NCI-H2029 (cell line): ENCODE results near the gene MRC1.

Experiments used
- DNase-seq: peaks from one replicate; lab custom pipeline; 2025; lab: John Stamatoyannopoulos, UW

Gene MRC1

DNA sequence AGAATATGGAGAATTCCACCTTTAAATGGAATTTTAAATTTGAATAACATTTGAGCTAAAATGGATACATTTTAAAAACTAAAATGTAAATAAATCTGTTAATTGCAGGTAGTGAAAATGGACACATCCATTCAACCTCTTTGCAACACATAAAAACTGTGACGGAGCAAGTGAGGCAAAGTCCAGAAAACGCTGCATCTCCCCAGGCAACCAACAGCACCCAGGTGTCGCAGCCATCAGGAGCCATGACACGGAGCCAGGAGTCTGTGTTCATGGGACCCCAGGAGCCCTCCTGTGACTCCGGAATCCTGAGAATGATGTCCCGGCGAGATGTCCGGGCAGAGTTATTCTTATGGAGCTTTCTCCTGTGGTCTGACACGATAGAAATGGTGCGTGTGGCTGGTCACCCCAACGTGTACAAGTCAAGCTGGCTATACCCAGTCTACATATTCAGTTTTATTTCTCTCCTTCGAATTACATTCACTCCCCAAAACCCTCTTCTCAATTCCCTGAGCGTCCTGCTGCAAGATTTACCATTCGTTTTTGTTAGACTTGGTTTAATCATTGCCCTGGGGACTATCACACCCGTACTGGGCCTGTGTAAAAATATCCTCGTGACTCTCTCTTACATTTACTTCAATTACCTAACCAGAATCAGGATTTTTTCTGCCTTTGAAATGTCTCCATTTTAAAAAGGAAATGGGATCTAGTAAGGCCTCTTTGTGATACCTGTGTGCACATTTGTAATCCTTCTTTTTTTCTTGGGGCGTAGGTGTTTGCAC, 13.1 kb upstream of the MRC1 start:
- no peak for DNase-seq

DNA sequence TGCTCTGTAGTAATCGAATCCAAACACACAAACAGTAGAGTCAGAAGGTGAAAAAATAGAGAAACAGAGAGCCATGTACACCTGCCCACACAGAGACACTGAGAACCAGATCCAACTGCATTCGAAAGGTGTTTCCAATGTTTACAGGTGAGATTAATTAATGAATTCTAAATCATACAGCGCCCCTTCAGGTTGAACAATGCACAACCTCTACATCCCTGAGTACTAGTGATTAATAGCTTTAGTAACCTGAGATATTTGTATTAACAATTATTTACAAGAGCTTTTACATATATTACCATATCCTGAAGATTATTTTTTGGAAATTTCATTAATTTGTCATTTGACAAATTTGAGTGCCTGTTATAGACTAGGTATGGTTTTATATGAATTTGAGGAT, 7.6 kb upstream of the MRC1 start:
- DNase-seq, result no peak

DNA sequence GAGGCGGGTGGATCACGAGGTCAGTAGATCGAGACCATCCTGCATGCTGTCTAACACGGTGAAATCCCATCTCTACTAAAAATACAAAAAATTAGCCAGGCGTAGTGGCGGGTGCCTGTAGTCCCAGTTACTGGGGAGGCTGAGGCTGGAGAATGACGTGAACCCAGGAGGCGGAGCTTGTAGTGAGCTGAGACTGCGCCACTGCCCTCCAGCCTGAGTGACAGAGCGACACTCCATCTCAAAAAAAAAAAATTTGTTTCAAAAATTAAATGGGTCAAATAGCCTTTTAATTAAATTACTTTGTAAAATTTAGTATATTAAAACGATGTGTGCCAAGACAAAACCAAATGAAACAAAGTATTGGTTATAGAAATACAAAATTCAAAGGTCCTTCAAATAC, 6.8 kb upstream of the MRC1 start:
- no peak for DNase-seq

DNA sequence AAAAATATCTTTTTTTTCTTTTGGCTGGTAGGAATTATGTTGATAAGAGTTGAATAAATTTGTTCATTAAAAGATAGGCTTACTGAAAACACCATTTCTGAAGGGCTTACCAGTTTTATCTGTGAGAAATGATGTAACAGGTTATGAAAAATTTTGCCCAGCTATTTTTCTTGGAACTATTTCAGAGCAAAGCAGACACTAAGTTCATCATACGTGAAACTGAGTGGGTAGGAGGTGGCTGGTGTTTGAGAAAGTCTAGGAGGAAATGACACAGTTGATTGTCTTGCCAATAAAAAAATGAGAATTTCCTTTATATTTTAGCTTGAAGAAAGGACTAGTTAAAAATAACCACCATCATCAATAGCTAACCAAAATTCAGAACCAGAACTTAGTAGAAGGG, 6.2 kb upstream of the MRC1 start:
- no peak for DNase-seq

DNA sequence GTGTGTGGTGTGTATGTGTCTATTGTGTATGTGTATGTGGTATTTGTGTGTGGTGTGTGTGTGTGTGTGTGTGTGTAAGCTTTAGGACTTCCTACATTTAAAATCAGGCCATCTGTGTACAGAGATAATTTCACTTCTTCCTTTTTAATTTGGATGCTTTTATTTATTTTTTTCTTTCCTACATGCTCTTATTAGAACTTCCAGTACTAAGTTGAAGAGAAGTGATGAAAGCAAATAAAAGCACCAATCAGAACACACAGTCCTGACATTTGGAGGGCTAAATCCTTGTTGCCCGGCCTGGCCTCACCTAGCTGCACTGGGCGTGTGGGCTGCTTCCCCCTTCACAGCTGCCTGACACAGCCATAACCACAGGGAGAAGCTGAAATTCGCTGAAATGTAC, 3.8 kb upstream of the MRC1 start:
- DNase-seq, result no peak

DNA sequence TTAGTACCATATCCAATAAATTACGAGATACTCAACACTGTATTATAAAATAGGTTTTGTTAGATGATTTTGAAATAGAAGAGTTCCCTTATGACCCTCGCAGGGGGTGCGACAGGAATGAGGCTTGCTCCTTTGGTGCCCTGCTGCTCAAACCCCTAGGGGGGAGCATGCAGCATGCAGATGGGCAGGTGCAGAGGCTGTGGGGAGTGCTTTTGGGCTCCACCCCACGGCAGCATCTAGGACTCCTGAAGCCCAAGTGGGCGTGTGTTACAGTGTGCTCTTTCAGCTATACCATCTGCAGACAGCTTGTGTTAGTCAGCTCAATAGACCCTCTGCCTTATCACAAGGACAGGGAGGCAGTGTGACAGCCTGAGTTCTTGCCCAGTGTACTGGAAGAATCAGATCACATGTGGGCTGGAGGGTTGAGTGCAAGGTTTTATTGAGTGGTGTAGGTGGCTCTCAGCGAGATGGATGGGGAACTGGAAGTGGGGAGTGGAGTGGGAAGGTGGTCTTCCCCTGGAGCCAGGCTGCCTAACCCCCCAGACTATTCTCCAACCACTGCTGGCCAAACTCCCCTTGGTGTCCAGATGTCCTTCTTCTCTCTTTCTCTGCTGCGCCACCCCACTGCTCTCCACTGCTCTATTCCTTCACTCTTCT, 3.1 kb upstream of the MRC1 start:
- no peak for DNase-seq

DNA sequence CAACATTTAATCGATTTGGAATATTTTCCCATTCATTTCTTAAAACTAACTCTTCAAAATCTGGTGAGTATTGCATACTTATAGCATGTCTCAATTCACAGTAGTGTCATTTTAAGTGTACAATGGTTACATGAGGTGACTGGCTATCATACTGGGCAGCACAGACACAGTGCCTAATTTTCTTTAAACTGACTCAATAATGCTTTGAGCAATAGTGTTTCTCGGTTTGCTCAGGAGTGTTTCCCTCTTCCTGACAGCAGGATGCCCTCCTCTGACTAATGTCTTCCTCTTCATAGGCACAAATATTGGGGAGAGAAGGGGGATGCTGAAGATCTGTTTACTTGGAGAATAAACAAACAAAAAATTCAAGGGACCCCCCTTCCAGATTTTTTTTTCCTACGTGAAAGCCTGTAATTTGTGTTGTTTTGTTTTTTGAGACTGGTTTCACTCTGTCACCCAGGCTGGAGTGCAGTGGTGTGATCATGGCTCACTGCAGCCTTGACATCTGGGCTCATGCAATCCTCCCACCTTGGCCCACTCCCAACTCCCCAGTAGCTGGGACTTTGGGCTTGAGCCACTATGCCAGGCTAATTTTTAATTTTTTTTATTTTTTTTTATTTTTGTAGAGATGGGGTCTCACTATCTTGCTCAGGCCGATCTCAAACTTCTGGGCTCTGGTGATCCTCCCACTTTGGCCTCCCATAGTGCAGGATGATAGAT, 2.2 kb downstream of the MRC1 start:
- DNase-seq, result no peak

DNA sequence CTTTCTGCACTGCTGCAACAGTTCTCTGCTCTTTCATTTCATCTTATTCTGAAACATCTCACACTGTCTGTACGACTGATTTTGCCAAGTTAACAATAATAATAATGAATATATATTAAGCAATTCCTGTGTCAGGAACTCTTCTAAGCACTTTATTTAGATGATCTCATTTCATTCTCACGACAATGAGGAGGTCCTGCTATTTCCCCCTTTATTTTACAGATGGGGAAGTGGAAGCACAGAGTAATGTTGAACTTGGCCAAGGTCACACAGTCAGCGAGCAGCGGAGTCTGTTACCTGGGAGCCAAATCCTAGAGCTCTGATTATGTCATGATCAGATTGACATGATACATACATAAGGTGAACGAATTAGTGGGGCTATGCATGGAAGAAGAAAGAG, 5.8 kb downstream of the MRC1 start:
- DNase-seq, result no peak

DNA sequence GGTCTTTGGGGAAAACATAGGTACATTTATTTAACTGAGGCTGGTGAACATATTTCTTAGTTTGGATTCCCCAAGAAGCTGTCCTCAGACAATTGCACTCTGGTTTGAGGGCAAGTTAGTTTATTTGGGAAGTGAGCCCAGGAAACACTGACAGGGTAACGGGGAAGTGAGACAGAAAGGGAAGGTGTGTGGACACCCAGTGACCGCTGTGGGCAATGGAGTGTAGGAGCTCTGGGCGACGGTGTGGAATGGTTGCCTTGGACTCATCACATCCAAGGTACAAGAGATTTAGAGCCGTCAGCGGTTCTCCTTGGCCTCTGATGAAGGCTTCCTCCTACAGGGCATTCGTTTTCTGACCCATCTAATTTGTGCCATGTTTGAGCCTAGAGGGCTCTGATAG, 7.1 kb downstream of the MRC1 start:
- DNase-seq, result no peak

DNA sequence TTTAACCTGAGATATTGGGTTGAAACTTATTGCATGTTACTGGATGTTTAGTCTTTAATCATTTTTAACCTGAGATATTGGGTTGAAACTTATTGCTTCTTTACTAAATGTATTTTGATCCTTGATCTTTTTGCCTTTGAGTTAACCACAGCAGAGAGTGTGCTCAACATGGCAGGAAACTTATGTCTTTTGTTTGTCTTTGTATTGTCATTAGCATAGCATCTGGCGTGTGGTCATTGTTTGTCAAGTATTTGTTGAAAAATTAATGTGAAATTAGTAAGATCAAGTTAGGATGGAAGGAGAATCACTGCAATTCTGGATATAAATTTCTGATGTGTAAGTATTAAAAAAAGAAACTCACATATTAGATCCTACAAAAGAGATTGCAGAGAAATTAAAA, 8.2 kb downstream of the MRC1 start:
- no peak for DNase-seq

DNA sequence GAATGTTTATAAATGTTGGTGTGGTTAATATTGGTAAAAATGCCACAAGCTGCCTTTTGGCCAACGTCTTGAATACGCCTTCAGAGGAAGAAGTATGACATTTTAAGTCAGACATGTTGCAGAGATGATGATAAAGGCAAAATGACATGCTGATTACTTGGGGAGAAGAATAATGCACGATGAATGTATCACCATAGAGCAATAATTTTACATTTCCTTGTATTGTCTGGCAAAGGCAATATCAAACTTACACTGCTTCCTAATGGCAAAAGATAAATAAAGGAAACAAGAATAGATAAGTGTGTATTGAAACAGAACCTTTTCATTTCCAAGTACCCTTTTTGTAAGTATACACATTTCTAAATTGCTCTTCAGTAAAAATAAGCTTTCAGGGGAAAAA, 8.6 kb downstream of the MRC1 start:
- no peak for DNase-seq

DNA sequence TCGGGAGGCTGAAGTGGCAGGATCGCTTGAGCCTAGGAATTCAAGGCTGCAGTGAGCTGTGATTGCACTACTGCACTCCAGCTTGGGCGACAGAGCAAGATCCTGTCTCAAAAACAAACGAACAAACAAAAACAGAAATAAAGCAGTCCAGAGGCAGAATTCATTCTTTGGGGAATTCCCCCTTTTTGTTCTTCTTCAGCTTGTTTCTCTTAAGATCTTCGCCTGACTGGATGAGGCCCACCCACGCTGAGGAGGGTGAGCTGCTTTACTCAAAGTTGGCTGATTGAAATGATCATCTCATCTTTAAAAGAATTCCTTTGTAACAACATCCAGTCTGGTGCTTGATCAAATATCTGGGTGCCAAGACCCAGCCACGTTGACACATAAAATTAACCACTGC, 10.7 kb downstream of the MRC1 start:
- DNase-seq, result no peak

DNA sequence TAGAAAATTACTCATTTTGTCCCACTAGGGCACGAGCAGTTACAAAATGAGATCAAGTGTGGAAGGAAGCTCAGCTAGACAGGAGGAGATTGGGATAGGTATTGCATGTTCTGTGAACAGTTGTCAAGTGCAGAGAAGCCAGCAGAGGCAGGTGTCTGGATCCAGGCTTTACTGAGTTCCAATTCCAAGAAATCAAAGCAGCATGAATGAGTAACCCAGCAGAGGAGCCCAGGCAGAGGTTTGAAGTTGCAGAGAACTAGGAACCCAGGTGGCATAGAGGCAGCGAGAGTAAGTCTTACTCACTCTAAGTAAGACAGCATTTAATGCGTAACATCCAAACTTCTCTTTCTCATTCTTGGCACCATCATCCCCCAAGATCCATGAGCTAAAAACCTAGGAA, 11.8 kb downstream of the MRC1 start:
- DNase-seq, result no peak

DNA sequence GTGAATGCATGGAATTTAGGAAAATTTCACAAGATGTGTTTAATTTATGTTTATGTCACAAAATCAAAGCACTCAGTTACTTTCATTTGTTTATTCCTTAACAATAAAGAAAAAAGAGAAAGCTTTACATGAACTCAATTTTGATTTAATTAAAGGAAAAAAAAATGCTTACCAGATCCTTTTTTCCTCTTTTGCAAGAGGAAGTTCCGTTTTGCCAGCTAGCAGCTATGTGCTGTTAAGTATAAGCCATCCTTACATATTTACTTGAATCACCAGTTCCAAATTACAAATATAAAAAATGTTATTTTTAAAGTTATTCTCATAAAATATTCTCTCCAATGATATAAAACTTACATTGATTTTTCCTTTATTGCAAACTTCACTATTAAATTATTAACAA, 12.7 kb downstream of the MRC1 start:
- no peak for DNase-seq

DNA sequence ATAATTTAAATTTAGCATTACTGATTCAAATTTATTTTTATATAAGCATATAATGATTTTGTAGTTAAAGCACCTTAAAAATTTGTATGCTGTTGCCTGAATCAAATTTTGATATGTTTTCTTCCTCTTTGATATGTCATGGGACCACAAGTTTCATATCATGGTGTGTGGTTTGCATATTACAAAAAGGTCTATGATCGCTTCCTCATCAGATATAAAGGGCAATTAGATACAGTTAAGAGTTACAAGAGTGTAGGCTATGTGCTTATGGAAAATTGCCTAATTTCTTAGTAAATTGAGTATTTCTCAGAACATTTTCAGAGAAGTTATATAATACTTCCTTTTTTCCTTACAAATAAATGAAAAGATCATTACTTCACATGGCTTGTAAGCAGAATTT, 22.2 kb downstream of the MRC1 start:
- DNase-seq, result no peak

DNA sequence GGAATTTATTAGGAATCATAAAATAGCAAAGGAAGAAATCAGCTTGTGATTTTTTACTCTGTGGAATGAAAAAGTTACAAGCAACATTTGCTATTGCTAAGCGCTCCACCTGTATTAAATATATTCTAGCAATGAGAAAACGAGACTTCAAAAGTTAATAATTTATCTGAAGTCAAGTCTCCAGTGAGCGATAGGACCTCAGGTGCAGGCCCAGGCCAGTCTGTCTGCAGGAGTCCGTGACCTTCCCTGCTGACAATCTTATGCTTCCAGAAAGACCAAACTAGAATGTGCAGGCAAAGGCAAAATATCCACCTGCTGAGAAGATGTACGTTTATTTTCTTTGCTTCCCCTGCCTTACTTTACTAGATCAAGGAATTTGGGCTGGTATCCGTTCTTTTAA, 22.7 kb downstream of the MRC1 start:
- no peak for DNase-seq

DNA sequence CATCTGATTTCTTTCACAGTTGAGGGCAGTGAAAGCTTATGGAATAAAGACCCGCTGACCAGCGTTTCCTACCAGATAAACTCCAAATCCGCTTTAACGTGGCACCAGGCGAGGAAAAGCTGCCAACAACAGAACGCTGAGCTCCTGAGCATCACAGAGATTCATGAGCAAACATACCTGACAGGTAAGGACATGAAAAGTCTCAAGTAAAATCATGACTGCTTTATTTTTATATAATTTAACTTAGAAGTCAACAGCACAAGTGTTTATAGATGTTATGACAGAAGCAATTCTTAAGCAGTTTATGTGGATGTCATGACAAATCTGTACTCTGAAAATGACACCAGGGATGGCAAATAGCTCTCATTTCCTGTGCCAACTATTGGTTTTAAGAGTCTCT, 24.5 kb downstream of the MRC1 start:
- no peak for DNase-seq

DNA sequence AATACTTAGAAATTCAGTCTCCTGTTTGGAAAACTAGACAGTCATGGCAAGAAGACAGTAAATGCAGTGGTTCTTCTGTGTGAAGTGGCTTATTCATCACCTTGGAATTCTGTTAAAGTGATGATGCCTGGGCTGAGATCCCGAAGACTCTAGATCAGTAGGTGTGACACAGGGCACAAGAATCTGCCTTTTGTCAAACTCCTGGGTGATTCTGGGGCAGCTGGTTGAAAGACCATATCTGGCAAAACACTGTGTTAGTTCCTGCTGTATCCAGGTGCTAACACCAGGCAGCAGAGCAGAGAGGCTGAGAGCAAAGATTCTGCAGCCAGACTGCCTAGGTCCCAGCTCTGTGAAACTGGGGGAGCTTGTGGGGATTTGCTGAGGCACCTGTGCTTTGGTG, 26.5 kb downstream of the MRC1 start:
- DNase-seq, result no peak

DNA sequence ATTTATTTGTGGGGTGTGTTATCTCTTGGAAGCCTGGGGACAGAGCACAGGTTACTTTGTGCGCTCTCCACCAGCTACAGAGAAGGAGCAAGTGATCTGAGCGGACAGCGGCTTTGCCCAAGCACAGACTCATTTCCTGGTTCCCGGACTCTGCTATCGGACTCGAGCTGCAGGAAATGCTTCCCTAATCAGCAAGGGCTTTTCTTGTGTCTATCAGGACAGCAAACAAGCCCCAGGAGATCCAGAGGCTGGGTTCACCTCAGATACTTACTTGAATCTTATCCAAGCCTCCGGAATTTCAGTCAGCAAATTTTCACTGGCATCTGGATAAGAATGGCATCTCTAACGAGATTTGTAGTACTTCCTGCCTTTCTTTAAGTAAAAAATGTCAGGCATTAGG, 27.8 kb downstream of the MRC1 start:
- no peak for DNase-seq

DNA sequence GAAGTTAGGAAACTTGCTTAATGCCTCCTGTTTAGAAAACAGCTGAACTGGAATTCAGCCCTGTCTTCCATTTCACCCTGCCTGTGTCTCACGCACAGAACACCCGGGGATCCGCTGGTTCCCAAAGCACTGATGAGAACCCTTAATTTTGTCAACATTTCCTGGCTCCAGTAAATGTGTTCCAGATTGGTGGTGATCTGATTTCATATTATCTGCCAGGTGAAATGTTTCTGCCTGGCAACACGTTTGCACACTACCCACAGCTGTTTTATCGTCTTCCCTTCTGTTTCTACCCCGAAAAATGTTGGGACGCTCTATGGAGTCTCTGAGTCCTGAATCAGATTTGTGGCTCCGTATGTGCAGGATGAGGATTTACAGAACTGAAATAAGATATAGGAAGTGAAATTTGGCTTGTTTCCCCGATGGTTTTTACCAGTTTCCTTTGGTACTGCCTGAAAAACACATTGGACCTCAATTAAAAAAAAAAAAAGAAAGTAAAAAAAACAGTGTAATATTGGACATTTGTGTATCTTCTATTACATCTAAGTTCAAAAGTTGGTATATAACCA, 29.0 kb downstream of the MRC1 start:
- no peak for DNase-seq

DNA sequence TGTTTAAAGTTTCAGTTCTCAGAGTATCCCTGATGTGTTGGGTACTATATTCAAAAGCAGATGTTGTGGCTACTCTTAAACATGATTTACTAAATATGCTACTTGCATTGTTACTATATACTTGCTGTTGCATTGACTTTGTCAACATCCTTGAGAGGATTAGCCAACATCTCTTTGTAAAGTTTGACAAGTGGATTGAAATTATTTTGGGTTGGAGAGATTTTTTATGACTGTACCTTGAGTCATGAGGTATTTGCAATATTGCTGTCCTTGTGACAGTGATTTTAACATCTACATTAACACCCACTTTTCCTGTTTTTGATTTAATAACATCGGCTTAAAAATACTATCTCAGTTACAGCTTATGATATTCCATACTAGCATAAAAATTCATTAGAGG, 31.9 kb downstream of the MRC1 start:
- no peak for DNase-seq

DNA sequence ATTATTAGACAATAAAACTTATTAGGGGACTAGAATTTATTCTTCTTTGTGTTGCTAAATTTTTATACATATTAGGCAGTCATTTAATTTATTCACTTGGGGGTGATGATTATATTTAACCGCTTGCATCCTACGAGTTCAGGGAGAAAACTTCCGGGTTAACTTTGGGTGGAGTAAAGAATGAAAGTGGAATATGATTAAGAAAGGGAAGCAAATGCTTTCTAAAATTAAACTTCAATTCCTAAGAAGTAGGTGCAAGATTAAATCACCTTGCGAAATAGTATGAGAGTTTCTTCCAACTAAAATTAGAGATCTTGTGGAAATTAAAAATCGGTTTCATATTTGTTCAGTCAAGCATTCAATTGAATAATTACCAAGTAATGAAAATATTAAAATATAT, 33.5 kb downstream of the MRC1 start:
- DNase-seq, result no peak
